SK-N-SH (cell line): ENCODE results near the gene DNAH11. TPM values are rescaled to one million over a fixed set of nuclear protein-coding genes. Genes with fewer than 3 reads are reported as not detected.

ENCODE experiments used
- CTCF ChIA-PET: fragments of 300-600, 350-600 bp; formaldehyde crosslinking; extraction: SDS; loops from one replicate; lab custom pipeline; 2021; lab: Yijun Ruan, JAX
- POLR2A ChIA-PET: fragments of 350-600 bp; sonication (Branson Sonifier 250); formaldehyde crosslinking; extraction: SDS; loops from one replicate; lab custom pipeline; 2020; ENCODE audit warnings: antibody characterized with exemption, inconsistent platforms; lab: Yijun Ruan, JAX
- DNase-seq: peaks from one replicate; pipeline ENCODE4 v3.0.0; 2012
- H2AFZ ChIP-seq: fragments of 200-600 bp; sonication (generic); 2 replicates; pipeline ENCODE4 v1.8.1; 2016; ENCODE audit warnings: antibody characterized with exemption, mild to moderate bottlenecking, low read depth
- H3F3A ChIP-seq: fragments of 200-600 bp; sonication (generic); replicated peaks from 2 replicates; pipeline ENCODE3; 2016; ENCODE audit warnings: antibody characterized with exemption, mild to moderate bottlenecking; ENCODE audit not compliant: insufficient read depth
- H3K27ac ChIP-seq, 2 experiments: fragments of 200-500 bp in 1 of 2; fragments of 200-600 bp in 1 of 2; sonication (Bioruptor generic) in 1 of 2; sonication (generic), shearing (Covaris generic) in 1 of 2; 2 replicates each; pipeline versions ENCODE4 v1.5.1 to v1.6.1; 2014 to 2016; ENCODE audit warnings: low read depth in 2 of 2, inconsistent platforms in 1 of 2, low read length in 1 of 2, mild to moderate bottlenecking in 1 of 2, mixed read lengths in 1 of 2
- H3K27me3 ChIP-seq: fragments of 200-600 bp; sonication (generic), shearing (Covaris generic); 2 replicates; pipeline ENCODE4 v1.6.1; 2016; ENCODE audit warnings: mixed run types; ENCODE audit not compliant: insufficient read depth
- H3K36me3 ChIP-seq, 2 experiments: fragments of 200-500 bp in 1 of 2; fragments of 200-600 bp in 1 of 2; sonication (Bioruptor generic) in 1 of 2; sonication (generic) in 1 of 2; replicated peaks in 1 of 2; 2 replicates each; pipeline versions ENCODE3 to v1.5.1; 2014 to 2016; ENCODE audit warnings: low read length in 1 of 2, mild to moderate bottlenecking in 1 of 2; ENCODE audit not compliant: insufficient read depth in 2 of 2, control insufficient read depth in 1 of 2
- H3K4me1 ChIP-seq, 2 experiments: fragments of 200-500 bp in 1 of 2; fragments of 200-600 bp in 1 of 2; sonication (Bioruptor generic) in 1 of 2; sonication (generic), shearing (Covaris generic) in 1 of 2; 2 replicates each; pipeline versions ENCODE4 v1.5.1 to v1.6.1; 2014 to 2016; ENCODE audit warnings: low read depth in 1 of 2, low read length in 1 of 2, mixed run types in 1 of 2; ENCODE audit not compliant: insufficient read depth in 2 of 2, control insufficient read depth in 1 of 2
- H3K4me2 ChIP-seq: fragments of 200-600 bp; sonication (generic), shearing (Covaris generic); 2 replicates; pipeline ENCODE4 v1.6.1; 2017; ENCODE audit warnings: mixed run types
- H3K4me3 ChIP-seq, 2 experiments: fragments of 200-500 bp in 1 of 2; fragments of 200-600 bp in 1 of 2; sonication (Bioruptor generic) in 1 of 2; sonication (generic), shearing (Covaris generic) in 1 of 2; 2 replicates each; pipeline versions ENCODE4 v1.5.1 to v1.8.1; 2014 to 2016; ENCODE audit warnings: low read depth in 2 of 2, inconsistent platforms in 1 of 2, low read length in 1 of 2, mild to moderate bottlenecking in 1 of 2, mixed read lengths in 1 of 2, moderate library complexity in 1 of 2
- H3K79me2 ChIP-seq: fragments of 200-600 bp; sonication (generic); 2 replicates; pipeline ENCODE4 v1.8.1; 2017; ENCODE audit warnings: mild to moderate bottlenecking; ENCODE audit not compliant: insufficient read depth
- H3K9ac ChIP-seq: fragments of 200-600 bp; sonication (generic); 2 replicates; pipeline ENCODE4 v1.6.1; 2017; ENCODE audit warnings: mixed run types
- H3K9me2 ChIP-seq: fragments of 200-600 bp; sonication (generic); 2 replicates; pipeline ENCODE4 v1.6.1; 2017; ENCODE audit warnings: mixed run types
- H3K9me3 ChIP-seq: fragments of 200-600 bp; sonication (generic); 2 replicates; pipeline ENCODE4 v1.6.1; 2017; ENCODE audit warnings: mixed run types, mild to moderate bottlenecking, moderate library complexity
- H4K20me1 ChIP-seq: fragments of 200-600 bp; sonication (generic); 2 replicates; pipeline ENCODE4 v1.6.1; 2017; ENCODE audit warnings: mild to moderate bottlenecking, mixed run types; ENCODE audit not compliant: insufficient read depth
- ELF1 ChIP-seq: IDR thresholded peaks from 2 replicates; pipeline ENCODE4 v1.4.0; 2012
- FOXJ3 ChIP-seq: sonication (generic); formaldehyde crosslinking; IDR thresholded peaks from 2 replicates; pipeline ENCODE4 v1.5.1; 2020; ENCODE audit warnings: mild to moderate bottlenecking, missing genetic modification reagents
- GABPA ChIP-seq: IDR thresholded peaks from 2 replicates; pipeline ENCODE4 v1.4.0; 2012; ENCODE audit warnings: low read depth, mild to moderate bottlenecking
- IRF3 ChIP-seq: fragments of 150-350 bp; IDR thresholded peaks from 2 replicates; pipeline ENCODE4 v1.6.1; 2016; ENCODE audit warnings: mild to moderate bottlenecking, low read depth, low read length
- MAX ChIP-seq: IDR thresholded peaks from 2 replicates; pipeline ENCODE4 v1.4.0; 2012; ENCODE audit warnings: low read depth
- MEF2A ChIP-seq: IDR thresholded peaks from 2 replicates; pipeline ENCODE4 v1.4.0; 2012; ENCODE audit warnings: low read depth, borderline replicate concordance
- MXI1 ChIP-seq: IDR thresholded peaks from 2 replicates; pipeline ENCODE4 v1.6.1; 2012; ENCODE audit warnings: mild to moderate bottlenecking, low read depth, low read length, improper control_type of control experiment
- POLR2AphosphoS5 ChIP-seq: IDR thresholded peaks from 2 replicates; pipeline ENCODE4 v1.6.1; 2012; ENCODE audit warnings: low read depth, low read length
- REST ChIP-seq: IDR thresholded peaks from 2 replicates; pipeline ENCODE4 v1.6.1; 2012; ENCODE audit warnings: mild to moderate bottlenecking, low read depth, low read length, moderate library complexity
- SMC3 ChIP-seq: IDR thresholded peaks from 2 replicates; pipeline ENCODE4 v1.6.1; 2012; ENCODE audit warnings: low read depth, low read length, improper control_type of control experiment
- TAF1 ChIP-seq: IDR thresholded peaks from 2 replicates; pipeline ENCODE4 v1.6.1; 2012; ENCODE audit warnings: low read depth, mild to moderate bottlenecking, low read length, moderate library complexity, borderline replicate concordance
- TEAD4 ChIP-seq: IDR thresholded peaks from 2 replicates; pipeline ENCODE4 v1.4.0; 2012; ENCODE audit warnings: mild to moderate bottlenecking, borderline replicate concordance; ENCODE audit not compliant: insufficient read depth
- YY1 ChIP-seq: IDR thresholded peaks from 2 replicates; pipeline ENCODE4 v1.4.0; 2012; ENCODE audit warnings: low read depth, mild to moderate bottlenecking
- WGBS: methylation state at CpG from one replicate; pipeline ENCODE4 v1.1.6; 2017; ENCODE audit warnings: low lambda C conversion rate; 5-methylcytosine and 5-hydroxymethylcytosine counted together
- polyA plus RNA-seq, 3 experiments: library from polyadenylated mRNA; depleted of rRNA; stranded (reverse); fragments of >200 nt; gene quantifications; 2 replicates each; pipeline ENCODE4 v1.2.3, GENCODE V29; 2012
- TF ChIP-seq, protein P1 (sequence below): fragments of 150-350 bp; IDR thresholded peaks from 2 replicates; pipeline ENCODE4 v1.6.1; 2017; ENCODE audit warnings: antibody characterized with exemption, low read length, low read depth, borderline replicate concordance

Gene DNAH11
- polyA plus RNA-seq, 1 of the 3 experiments (the other 2 are of a cell fraction) = 0.77 TPM

DNA sequence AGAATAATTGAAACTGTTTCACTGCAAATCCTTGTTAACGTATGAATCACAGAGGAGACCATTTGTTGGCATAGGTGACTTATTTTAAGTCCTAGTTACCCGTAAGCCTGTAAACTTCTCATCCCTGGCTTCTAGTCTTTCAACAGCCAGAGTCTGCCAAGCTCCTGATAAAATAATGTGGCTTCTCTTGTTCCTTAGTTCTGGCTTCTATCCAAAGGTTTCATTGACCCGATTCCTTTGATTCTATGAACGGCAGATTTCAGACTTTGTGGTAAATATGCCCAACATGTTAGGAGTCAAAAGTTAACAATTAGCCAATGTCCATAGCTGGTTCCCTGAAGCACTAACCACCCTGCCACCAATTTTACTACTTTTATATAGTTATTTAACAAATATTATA lies 23.3 kb downstream of the DNAH11 start:
- POLR2A ChIA-PET = no interaction called here
- H3K36me3 ChIP-seq = no peaks in the 10 kb centered on the region
- WGBS = 30% methylated on average over 4 of the region's 4 CpGs
- TF ChIP-seq MEF2A (no peak), FOXJ3 (CRISPR knock-in tag) (no peak), YY1 (no peak), GABPA (no peak), TEAD4 (no peak), IRF3 (no peak), REST (no peak), POLR2AphosphoS5 (no peak), SMC3 (no peak), MAX (no peak), ELF1 (no peak), MXI1 (no peak), TAF1 (no peak)
- TF ChIP-seq, protein P1, sequence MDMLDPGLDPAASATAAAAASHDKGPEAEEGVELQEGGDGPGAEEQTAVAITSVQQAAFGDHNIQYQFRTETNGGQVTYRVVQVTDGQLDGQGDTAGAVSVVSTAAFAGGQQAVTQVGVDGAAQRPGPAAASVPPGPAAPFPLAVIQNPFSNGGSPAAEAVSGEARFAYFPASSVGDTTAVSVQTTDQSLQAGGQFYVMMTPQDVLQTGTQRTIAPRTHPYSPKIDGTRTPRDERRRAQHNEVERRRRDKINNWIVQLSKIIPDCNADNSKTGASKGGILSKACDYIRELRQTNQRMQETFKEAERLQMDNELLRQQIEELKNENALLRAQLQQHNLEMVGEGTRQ = no peak
- H3K9me2 ChIP-seq = no peaks in the 10 kb centered on the region
- no peak for DNase-seq
- H3K27ac ChIP-seq = no peak overlapping the region
- no peak overlapping the region for H3K9ac ChIP-seq
- H3K4me2 ChIP-seq = no peak overlapping the region
- no peak overlapping the region for H2AFZ ChIP-seq
- no peaks in the 10 kb centered on the region for H4K20me1 ChIP-seq
- H3K9me3 ChIP-seq = no peaks in the 10 kb centered on the region
- CTCF ChIA-PET = no interaction called here
- no peaks in the 10 kb centered on the region for H3K4me1 ChIP-seq
- no peaks in the 10 kb centered on the region for H3F3A ChIP-seq
- peaks cover 22% of the 10 kb centered on the region; the same call in 1 of the 2 replicates for H3K27me3 ChIP-seq
- no peaks in the 10 kb centered on the region for H3K79me2 ChIP-seq
- no peak overlapping the region for H3K4me3 ChIP-seq
